ENCODE measurements around the gene SH3BP5L.

GRCh38 chr1:248815407-248816034 is 10.2 kb downstream of the SH3BP5L start:
- TF ChIP-seq POLR2A (IDR thresholded peaks at IDR 0.05) (no peak), CTCF (IDR thresholded peaks at IDR 0.05) (no peak)
